Transverse colon (tissue), 4 donors: ENCODE results near the gene ATG4B. TPM values are rescaled to one million over a fixed set of nuclear protein-coding genes. Genes with fewer than 3 reads are reported as not detected.
"Not testable (repeated sequence)": the region's sequence is repeated elsewhere in the genome, so short reads cannot be mapped to it uniquely, and the experiment has no call there.

ENCODE experiments used
- DNase-seq: peaks from one replicate; pipeline ENCODE4 v3.0.0-alpha.2; 2019
- H3K27ac ChIP-seq, 4 donors: fragments of 200-600 bp; sonication (generic); 2 replicates each; pipeline ENCODE4 v1.5.1; 2016 to 2018; ENCODE audit warnings: inconsistent platforms in 4 of 4
- H3K27me3 ChIP-seq: fragments of 200-600 bp; sonication (generic); 2 replicates; pipeline ENCODE4 v1.5.1; 2017; ENCODE audit warnings: inconsistent platforms
- H3K36me3 ChIP-seq, 4 donors: fragments of 200-600 bp; sonication (generic); 2 replicates each; pipeline ENCODE4 v1.5.1; 2017 to 2019; ENCODE audit warnings: inconsistent platforms in 4 of 4
- H3K4me1 ChIP-seq, 4 donors: fragments of 200-600 bp; sonication (generic); 2 replicates each; pipeline ENCODE4 v1.5.1; 2017 to 2020; ENCODE audit warnings: inconsistent platforms in 4 of 4
- H3K4me3 ChIP-seq, 4 donors: fragments of 200-600 bp; sonication (generic); 1 replicate in 1 of 4; 2 replicates in 3 of 4; pipeline versions ENCODE4 v1.5.1 to v1.6.1; 2017 to 2019; ENCODE audit warnings: inconsistent platforms in 4 of 4
- H3K9me3 ChIP-seq, 2 donors: fragments of 200-600 bp; sonication (generic); 2 replicates each; pipeline ENCODE4 v1.5.1; 2017 to 2019; ENCODE audit warnings: inconsistent platforms in 2 of 2
- EP300 ChIP-seq: sonication (generic); formaldehyde crosslinking; IDR thresholded peaks from one replicate; pipeline ENCODE4 v1.6.1; 2017; ENCODE audit warnings: antibody characterized with exemption, low read depth
- POLR2A ChIP-seq: fragments of 450-650 bp; IDR thresholded peaks from one replicate; pipeline ENCODE4 v1.6.1; 2016; ENCODE audit warnings: antibody characterized with exemption, mild to moderate bottlenecking, moderate library complexity
- POLR2AphosphoS5 ChIP-seq, 3 donors: sonication (generic); formaldehyde crosslinking; IDR thresholded peaks; one replicate each; pipeline ENCODE4 v1.6.1; 2016; ENCODE audit warnings: antibody characterized with exemption in 3 of 3
- WGBS, 2 donors: methylation state at CpG; one replicate each; pipeline ENCODE4 v1.1.5; 2018; ENCODE audit warnings: low coverage in 1 of 2; 5-methylcytosine and 5-hydroxymethylcytosine counted together
- in situ Hi-C, 4 donors: fragments of 200-750 bp; cut with MboI; loops; one replicate each; pipeline versions ENCODE4 v1.15.0 to v1.15.1; 2017; ENCODE audit warnings: low sequenced_read_pairs in 3 of 4, low pct_ligation_motif_present in 1 of 4, low pct_unique_long_range_greater_than_20kb in 1 of 4
- intact Hi-C: fragments of 100-400 bp; cut with DNase I; formaldehyde crosslinking; loops from one replicate; pipeline ENCODE4 v1.15.1; 2023; ENCODE audit warnings: low total_unique reads
- total RNA-seq, 4 donors: library from RNA; depleted of rRNA; stranded (reverse); fragments of >200 nt; gene quantifications; one replicate each; pipeline ENCODE4 v1.1.0, GENCODE V29; 2016
- TF ChIP-seq, protein P1 (sequence below), 5 experiments: fragments of 200-600 bp in 3 of 5; fragments of 450-650 bp in 2 of 5; sonication (generic) in 3 of 5; IDR thresholded peaks; 1 replicate in 2 of 5; 2 replicates in 3 of 5; pipeline ENCODE4 v1.5.1; 2016 to 2017; ENCODE audit warnings: antibody characterized with exemption in 5 of 5, inconsistent platforms in 3 of 5, mild to moderate bottlenecking in 2 of 5, moderate library complexity in 1 of 5

Gene ATG4B
- total RNA-seq, 4 donors from 2014 or later = 62.9 to 400 (median 137) TPM

DNA sequence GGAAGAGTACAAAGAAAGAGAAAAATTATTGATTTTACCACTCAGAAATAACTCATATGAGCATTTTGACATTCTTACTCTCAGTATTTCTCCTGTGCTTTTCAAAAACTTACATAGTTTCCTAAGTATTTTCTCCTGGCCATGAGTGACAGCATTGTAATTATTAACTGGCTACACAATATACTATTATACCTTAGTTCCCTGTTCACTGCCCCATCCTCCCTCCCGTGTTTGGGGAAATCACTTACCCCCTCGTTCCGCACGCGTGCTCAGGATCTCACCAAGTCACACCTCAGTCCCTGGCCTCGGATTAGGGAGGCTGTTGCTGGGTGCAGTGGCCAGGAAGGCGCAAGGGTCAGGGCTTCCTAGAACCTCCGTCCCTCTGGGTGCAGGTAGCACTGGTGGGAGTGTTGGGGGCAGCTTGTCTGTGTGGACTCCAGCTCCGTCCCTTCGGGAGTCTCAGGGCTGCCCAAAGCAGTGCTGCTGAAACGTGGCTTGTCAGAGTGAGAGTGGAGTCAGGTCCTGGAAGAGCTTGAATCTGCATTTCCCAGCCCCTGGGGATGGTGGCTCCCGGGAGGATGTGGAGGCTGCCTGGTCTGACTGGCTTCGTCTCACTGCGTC, 23.2 kb downstream of the ATG4B start:
- Histone ChIP-seq H3K4me1 (no peaks in the 10 kb centered on the region), H3K9me3 (no peaks in the 10 kb centered on the region), H3K27ac (no peak overlapping the region), H3K4me3 (no peak overlapping the region), H3K36me3 (peaks cover 0 to 8% (median 1%) of the 10 kb centered on the region in 4 donors), H3K27me3 (no peaks in the 10 kb centered on the region)
- whole genome bisulfite sequencing, 2 donors = 92% methylated on average over 14 of the region's 14 CpGs; no CpG with 5 or more reads in 1 of the 2 donors
- in situ Hi-C loops (no loop called here), intact Hi-C loops (no loop called here)
- no peak for DNase-seq
- TF ChIP-seq EP300 (no peak), POLR2AphosphoS5 (IDR thresholded peaks at IDR 0.05) (no peak), POLR2A (no peak)
- TF ChIP-seq, protein P1, sequence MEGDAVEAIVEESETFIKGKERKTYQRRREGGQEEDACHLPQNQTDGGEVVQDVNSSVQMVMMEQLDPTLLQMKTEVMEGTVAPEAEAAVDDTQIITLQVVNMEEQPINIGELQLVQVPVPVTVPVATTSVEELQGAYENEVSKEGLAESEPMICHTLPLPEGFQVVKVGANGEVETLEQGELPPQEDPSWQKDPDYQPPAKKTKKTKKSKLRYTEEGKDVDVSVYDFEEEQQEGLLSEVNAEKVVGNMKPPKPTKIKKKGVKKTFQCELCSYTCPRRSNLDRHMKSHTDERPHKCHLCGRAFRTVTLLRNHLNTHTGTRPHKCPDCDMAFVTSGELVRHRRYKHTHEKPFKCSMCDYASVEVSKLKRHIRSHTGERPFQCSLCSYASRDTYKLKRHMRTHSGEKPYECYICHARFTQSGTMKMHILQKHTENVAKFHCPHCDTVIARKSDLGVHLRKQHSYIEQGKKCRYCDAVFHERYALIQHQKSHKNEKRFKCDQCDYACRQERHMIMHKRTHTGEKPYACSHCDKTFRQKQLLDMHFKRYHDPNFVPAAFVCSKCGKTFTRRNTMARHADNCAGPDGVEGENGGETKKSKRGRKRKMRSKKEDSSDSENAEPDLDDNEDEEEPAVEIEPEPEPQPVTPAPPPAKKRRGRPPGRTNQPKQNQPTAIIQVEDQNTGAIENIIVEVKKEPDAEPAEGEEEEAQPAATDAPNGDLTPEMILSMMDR (IDR thresholded peaks at IDR 0.05) = no peak

DNA sequence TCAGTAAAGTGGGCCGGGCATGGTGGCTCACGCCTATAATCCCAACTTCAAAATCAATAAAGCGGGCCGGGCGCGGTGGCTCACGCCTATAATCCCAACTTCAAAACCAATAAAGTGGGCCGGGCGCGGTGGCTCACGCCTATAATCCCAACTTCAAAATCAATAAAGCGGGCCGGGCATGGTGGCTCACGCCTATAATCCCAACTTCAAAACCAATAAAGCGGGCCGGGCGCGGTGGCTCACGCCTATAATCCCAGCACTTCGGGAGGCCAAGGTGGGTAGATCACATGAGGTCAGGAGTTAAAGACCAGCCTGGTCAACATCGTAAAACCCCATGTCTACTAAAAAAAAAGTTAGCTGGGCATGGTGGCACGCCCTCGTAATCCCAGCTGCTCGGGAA, 25.2 kb downstream of the ATG4B start:
- intact Hi-C loops, H3K4me3 ChIP-seq, H3K4me1 ChIP-seq, H3K27me3 ChIP-seq, DNase-seq, H3K9me3 ChIP-seq, in situ Hi-C loops: not testable (repeated sequence)
- 82% methylated on average over 24 of the region's 24 CpGs; no CpG with 5 or more reads in 1 of the 2 donors for WGBS, 2 donors
- peaks cover 0 to 15% (median 3%) of the 10 kb centered on the region in 4 donors for H3K36me3 ChIP-seq
- H3K27ac ChIP-seq = peak overlapping the region in 1 of 4 donors; percentile 25

DNA sequence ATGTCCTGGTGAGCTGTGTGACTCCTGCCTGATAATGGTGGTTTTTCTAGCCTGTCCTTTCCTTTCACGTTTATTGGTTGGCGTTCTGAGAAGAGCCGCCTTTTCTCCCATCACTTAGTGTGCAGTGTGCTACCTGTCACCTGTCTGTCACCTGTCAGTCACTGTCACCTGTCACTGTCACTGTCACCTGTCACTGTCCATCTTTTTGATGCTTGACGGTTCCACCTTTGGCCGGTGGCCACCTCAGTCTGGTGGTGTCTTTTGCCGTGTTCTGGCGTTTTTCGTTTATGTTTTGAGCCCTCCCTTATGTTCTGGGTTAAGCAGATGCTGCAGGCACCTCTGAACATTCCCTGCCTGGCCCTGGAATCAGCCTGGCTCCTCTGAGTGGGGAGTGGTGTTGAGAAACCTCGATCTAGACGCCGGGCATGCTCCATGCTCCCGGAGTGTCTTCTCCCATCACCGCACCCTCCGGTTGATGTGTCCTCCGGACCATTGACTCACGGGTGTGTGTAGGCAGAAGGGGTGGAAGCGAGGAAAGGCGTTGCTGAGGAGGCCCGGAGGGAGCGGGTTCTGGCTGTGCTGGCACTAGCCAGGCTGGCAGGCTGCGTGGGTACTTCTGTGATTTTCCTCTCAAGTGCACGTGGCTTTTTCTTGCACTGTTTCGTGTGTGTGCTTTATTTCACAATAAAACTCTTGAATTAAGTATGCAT, 28.4 kb downstream of the ATG4B start:
- DNase-seq = no peak
- intact Hi-C loops = no loop called here
- Histone ChIP-seq H3K9me3 (no peaks in the 10 kb centered on the region), H3K36me3 (peaks cover 0 to 18% (median 5%) of the 10 kb centered on the region in 4 donors), H3K4me1 (no peaks in the 10 kb centered on the region), H3K27ac (no peak overlapping the region), H3K27me3 (no peaks in the 10 kb centered on the region), H3K4me3 (no peak overlapping the region)
- TF ChIP-seq EP300 (no peak), POLR2A (no peak), POLR2AphosphoS5 (IDR thresholded peaks at IDR 0.05) (no peak)
- TF ChIP-seq, protein P1 (IDR thresholded peaks at IDR 0.05) = no peak
- 89 to 95% methylated on average over 8 to 23 of the region's 23 CpGs for WGBS, 2 donors
- in situ Hi-C loops = no loop called here

- DNase-seq = no peak
- Histone ChIP-seq H3K4me1 (no peaks in the 10 kb centered on the region), H3K27me3 (no peaks in the 10 kb centered on the region), H3K9me3 (no peaks in the 10 kb centered on the region), H3K4me3 (no peak overlapping the region), H3K36me3 (peaks cover 0 to 18% (median 5%) of the 10 kb centered on the region in 4 donors), H3K27ac (no peak overlapping the region)
- in situ Hi-C loops (no loop called here), intact Hi-C loops (no loop called here)
- WGBS, 2 donors = 85 to 90% methylated on average over 4 to 42 of the region's 42 CpGs
- TF ChIP-seq POLR2A = no peak
- TF ChIP-seq, protein P1 (IDR thresholded peaks at IDR 0.05) = no peak
- no peak for TF ChIP-seq POLR2AphosphoS5 (IDR thresholded peaks at IDR 0.05)
- TF ChIP-seq EP300 = no peak
Measured at GRCh38 chr2:241666627-241667400, 29.3 kb downstream of the ATG4B start.
